GM12873 (cell line): ENCODE measurements around the gene JOSD2.

ENCODE experiments used
- CTCF ChIP-seq: IDR thresholded peaks from 2 replicates; pipeline ENCODE4 v1.5.1; 2012; ENCODE audit warnings: low read depth, mild to moderate bottlenecking, moderate library complexity, low read length, control low read depth; ENCODE audit not compliant: insufficient read depth; ENCODE audit errors: missing control alignments

JOSD2 gene

GRCh38 chr19:50510700-50511068 lies 307 bp downstream of the JOSD2 start:
- no peak for TF ChIP-seq CTCF

GRCh38 chr19:50510121-50510670 lies 795 bp downstream of the JOSD2 start:
- TF ChIP-seq CTCF, result no peak

GRCh38 chr19:50509366-50509765 lies 1.6 kb downstream of the JOSD2 start:
- no peak for TF ChIP-seq CTCF

GRCh38 chr19:50508843-50509190 lies 2.2 kb downstream of the JOSD2 start:
- no peak for TF ChIP-seq CTCF

GRCh38 chr19:50507376-50507775 lies 3.6 kb downstream of the JOSD2 start:
- no peak for TF ChIP-seq CTCF

GRCh38 chr19:50506700-50507099 lies 4.3 kb downstream of the JOSD2 start:
- no peak for TF ChIP-seq CTCF

- no peak for TF ChIP-seq CTCF
Measured at GRCh38 chr19:50505856-50506611, 5.0 kb downstream of the JOSD2 start.
